ENCODE measurements around the gene ATXN10.
"Not testable (repeated sequence)": the region's sequence is repeated elsewhere in the genome, so short reads cannot be mapped to it uniquely, and the experiment has no call there.

ATXN10 gene

DNA sequence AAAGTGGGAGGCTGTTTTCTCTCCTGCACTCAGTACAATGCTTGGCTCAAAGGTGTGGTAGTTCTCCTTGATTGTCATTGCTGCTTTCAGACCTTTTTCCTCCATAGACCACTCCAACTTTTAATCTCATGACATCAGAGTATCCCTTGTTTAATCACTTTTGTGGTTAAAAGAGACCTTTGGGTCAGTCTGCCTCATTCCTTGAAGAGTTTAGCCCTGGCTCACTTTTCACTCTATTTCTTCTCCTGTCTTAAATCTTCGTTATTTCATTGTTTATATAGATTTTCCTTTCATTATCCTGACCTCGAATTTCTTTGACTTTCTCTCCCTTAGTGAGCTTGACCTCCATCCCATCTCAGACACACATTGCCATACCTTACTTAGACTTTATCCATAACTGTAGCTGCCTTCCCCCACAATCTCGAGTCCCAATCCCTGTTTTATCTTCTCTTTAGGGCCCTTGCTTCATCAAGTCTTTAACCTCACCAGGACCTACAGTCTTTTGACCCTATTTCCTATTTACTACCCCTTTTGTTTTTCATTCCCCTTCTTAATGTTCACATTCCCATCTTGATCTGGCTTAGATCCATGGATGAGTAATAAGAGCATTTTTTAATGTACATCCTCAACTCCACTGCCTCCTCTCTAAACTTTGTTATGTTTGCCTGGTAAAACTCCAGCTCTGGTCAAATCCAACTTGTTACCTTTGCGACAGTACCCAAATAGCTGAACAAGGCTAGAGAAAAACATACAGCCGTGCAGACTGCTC is 9.5 kb downstream of the ATXN10 start:
- DNase-seq: no peak

DNA sequence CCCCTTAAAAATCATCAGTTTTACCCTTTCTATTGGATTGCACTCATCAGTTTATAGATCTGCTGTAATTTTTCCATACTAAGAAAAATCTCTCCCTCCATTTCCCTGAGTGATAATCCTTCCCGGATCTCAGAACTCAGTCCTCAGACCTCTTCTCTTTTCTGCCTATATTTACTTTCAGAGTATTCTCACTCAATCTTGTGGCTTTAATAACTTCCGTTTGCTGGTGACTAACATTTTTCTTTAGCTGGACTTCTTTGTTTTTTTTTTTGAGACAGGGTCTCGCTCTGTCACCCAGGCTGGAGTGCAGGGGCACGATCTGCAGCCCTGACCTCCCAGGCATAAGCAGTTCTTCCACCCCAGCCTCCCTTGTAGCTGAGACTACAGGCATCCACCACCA is 10.4 kb downstream of the ATXN10 start:
- no peak for DNase-seq

DNA sequence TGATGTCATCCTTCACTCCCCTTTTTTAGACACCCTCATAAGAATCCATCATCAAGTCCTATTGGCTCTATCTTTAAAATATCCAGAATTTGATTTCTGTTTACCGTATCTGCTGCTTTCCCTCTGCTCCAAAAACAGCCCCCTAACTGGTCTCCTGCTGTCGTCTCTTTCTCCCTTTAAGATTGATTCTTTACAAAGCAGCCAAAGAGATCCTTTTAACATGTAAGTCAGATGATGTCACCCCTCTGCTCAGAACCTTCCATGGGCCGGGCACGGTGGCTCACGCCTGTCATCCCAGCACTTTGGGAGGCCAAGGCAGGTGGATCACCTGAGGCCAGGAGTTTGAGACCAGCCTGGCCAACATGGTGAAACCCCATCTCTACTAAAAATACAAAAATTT is 11.1 kb downstream of the ATXN10 start:
- DNase-seq: not testable (repeated sequence)

DNA sequence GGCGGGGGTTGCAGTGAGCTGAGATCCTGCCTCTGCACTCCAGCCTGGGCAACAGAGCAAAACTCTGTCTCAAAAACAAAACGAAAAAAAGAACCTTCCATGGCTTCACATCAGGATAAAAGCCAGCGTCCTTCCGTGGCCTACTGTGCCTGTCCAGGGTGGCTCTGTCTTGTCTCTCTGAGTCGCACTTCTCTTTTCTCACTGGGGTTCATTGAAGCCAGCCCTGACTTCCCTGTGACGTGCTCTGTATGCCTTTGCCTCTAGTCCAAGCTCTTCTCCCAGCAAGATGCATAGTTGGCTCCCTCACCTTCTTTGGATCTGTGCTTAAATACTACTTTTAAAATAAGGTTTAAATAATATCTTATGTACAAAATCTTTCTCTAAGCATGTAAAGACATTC is 11.6 kb downstream of the ATXN10 start:
- no peak for DNase-seq

DNA sequence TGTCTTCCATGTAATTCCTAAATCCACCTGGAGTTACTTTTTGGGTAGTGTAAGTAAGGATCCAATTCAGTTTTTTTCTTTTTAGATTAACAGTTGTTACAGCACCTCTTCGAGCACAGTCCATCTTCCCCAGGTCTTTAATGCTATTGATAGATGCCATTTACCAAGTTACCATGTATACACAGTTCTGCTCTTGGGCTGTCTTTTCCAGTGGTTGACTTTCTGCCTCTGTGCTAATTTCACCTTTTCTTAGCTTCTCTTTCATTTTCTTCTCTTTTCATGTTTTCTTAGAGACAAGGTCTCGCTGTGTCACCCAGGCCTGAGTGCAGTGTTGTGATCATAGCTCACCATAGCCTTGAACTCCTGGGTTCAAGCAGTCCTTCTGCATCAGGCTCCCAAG is 12.0 kb downstream of the ATXN10 start:
- no peak for DNase-seq

DNA sequence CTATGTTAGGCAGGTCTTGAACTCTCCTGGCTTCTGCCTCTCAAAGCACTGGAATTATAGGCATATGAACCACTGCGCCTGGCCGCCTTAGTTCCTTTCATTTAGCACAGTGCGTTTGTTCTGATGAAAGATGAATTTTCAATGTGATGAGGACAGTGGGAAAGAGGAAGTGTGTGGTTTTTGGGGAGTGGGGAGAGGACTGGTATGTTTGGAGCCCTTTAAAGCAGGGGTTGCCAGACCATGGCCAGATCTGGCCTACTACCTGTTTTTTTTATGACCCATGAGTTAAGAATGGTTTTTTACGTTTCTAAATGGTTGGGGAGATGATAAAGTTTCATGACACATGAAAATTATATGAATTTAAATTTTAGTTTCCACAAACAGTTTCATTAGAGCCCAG is 12.5 kb downstream of the ATXN10 start:
- no peak for DNase-seq

DNA sequence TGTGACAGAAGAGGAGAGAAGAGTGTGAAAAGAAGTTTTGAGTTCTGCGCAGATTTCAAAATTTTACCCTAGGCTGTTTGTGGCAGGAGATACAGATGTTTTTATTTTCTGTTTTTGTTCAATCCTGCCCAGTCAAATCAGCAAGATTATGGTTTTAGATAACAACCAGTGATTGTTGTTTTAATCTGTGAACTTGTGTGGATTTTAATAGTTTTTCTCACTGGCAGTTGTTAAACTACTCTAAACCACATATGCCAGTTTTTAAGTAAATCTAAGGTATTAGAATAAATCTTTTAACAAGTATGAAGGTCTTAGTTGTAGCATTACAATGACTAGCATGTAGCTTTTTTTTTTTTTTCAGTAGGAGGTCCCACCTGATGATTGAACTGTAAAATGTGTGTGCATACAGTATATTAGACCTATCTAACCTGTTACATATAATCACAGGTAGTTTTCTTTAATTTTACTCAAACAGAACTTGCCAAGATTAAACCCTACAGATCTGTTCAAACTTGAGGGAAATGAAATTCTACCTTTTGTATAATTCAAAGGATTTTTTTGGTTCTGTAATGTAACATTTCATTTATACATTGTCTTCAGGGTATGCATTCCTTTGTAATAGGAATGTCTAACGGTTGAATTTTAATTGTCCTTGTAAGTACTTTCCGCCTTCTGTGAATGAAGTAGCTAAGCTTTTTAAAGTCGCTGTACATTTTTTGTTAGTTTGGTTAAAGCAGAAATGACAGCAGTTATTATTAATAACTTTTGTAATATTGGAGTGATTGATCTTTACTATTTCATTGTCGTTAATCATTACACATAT is 13.3 kb downstream of the ATXN10 start:
- no peak for DNase-seq

DNA sequence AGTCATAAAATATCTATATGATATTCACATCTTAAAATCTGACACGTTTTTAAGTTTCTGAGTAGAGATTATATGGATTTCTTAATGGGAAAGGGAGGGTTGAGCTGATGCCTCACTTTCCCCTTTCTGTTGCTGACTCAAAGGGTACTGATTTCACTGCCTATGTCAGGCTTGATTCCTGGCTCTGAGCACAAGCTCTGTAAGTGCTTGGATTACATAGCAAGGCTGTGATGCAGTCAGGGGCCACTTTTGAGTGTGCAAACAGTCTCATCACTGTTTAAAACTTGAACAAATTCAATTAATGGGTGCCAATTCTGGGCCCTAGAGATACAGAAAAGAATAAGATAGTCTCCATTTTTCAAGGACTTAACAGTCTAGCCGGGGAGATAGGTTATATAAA is 14.4 kb downstream of the ATXN10 start:
- DNase-seq: no peak

DNA sequence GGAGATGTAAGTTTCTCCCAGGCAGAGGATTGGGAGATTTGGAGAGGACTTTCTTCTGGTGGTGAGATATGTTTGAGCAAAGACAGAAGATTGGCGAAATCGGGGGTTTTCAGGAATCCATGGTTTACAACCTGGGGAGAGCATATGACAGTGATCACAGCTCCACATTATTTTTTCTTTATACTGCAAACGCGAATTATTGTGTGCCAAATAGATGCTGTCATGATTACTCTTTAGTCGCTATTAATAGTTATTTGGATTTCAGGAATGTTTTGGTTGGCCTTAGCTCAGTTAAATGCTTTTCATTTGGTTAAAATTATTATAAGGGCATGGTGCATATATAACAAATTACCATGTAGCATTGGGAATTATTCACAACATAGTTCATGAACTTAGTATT is 15.2 kb downstream of the ATXN10 start:
- DNase-seq: no peak

DNA sequence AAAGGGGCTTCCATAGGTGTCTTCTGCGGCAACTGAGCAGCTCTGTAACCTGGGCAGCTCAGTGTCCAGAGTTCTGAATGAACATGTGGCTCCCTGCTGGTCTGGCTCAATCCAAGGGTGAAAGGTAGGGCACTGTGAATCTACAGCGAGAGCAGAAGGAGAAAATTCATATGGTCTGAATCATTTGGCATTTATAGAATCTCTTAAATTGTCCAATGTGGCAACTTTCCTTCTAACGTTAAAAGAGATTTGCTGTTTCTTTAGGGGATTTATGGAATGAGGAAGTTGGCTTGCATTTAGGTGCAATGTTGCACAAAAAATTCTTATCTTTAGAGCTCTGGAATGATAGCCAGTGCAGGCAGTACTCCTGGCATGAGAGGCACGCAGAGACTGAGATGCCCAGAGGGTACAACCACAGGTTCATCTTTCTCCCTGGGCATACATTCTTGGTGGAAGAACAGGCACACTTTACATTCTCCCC is 17.0 kb downstream of the ATXN10 start:
- DNase-seq: no peak

DNA sequence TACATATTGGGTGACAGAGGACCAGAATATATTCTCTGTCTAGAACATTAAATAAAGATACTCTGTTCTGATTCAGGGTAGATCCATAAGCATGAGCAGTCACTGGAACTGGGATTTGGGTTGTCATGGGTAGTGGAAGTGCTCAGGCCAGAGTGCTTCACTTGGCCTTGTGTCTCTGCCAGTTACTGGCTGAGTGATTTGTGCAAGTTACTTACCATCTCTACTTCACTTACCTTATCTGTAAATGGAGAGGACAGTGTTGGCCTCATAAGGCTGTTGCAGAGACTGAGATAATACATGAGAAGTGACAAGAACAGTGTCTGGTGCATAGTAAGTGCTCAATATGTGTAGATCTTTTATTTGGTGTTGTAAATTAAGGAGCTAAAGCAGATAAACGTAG is 17.6 kb downstream of the ATXN10 start:
- no peak for DNase-seq

DNA sequence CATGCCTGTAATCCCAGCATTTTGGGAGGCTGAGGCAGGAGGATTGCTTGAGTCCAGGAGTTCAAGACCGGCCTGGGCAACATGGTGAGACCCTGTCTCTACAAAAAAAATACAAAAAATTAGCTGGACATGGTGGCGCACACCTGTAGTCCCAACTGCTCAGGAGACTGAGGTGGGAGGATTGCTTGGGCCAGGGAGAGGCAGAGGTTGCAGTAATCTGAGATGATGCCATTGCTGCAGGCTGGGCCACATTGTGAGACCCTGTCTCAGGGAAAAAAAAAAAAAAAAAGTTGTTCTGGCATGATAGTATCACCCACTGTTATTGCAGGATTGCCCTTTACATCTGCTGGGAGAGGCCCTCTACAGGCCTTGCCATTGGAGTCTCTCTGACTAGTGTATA is 18.4 kb downstream of the ATXN10 start:
- DNase-seq: no peak

DNA sequence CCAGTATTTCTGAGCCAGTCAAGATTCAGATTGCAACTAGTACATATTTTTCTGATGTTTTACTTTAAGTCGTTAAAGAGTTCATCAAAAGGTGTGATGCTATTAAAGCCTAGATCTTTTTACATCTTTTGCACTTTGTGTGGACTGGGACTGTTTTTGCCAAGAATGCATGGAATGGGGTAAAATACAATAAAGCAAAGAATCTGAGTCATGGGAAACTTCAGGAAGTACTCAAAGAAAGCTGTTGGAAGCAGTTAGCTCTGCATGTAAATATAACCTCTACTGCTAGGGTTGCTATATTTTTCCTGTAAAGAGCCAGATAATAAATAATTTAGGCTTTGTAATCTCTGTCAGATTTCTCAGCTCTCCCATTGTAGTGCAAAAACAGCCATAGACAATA is 20.9 kb downstream of the ATXN10 start:
- no peak for DNase-seq

DNA sequence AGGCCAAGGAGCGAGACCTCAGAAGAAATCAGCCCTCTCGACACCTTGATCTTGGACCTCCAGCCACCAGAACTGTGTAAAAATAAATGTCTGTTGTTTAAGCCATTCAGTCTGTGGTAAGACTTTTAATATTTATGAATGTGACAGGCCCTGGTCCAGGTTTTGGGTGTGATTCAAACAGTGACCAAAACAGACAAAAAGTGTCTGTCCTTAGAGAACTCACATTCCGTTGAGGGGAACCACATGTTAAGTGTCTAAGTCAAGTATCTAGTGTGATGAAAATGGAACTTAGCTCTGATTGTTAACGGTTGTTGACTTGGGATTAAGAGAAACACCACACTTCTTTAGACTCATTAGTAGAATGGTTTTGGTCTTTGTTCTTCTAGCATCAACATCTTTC is 22.2 kb downstream of the ATXN10 start:
- DNase-seq: no peak

DNA sequence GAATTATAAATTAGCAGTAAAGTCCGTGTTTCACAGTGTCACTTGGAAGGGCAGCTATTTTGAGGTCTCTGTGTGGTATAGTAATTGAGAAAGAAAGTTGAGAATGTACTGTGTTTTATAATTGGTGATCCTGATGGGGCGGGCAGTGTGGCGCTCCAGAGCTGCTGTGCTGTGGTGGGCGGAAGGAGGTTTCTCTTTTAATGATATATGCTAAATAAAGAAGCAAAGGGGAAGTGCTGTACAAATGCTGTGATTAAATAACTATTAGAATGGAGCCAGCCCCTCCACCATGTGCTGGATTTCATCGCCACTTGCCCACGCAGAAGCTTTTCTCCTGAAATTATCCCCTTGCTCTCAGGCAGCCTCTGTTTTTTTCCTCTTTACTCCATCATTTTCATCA is 24.6 kb downstream of the ATXN10 start:
- no peak for DNase-seq

DNA sequence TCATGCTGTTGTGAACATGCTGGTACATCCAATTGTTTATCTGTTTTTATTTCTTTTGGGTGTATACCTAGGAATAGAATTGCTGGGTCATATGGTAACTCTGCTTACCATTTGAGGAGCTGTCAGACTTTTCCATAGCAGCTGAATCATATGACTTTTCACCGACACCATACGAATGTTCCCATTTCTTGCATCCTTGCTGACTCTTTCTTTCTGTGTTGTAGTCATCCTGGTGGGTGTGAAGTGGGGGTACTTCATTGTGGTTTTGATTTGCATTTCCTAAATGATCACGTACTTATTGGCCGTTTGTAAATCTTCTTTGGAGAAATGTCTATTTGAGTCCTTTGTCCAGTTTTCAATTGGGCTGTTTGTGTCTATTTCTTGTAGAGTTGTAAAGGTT is 26.5 kb downstream of the ATXN10 start:
- DNase-seq: no peak

DNA sequence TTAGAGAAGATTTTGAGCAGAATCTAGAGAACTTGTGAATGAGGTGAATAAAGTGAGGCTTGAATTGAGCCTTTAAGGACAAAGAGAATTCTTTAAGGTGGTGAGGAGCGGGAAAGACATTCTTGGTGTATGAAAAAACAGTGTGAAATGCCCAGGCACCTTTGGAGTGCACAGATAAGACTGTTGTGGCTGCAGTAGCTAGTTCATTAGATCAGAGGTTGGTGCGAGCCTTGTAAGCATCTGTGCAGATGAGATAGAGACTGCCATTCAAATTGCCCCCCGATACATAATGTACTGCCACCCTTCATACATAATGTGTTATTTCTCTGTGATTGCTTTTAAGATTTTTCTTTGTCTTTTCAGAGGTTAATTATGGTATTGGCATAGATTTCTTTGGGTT is 31.3 kb downstream of the ATXN10 start:
- DNase-seq: no peak

DNA sequence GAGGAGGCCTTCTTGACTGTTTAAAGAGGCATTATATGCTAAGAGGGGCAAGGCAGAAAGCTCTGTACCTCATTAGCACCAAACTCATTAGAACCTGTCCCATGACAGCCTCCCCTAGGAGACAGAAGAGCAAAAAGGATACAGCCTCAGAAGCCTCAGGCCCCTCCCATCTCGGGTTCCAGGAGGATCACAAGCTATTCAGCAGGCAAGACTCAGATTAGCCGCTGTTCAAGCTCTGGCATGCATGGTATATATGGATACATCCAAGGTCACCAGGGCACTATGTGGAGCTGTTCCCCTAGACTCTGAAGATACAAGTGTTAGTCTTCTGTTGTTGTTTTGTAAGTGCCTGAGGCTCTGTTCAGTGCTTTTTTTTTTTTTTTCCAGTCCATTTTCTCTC is 32.1 kb downstream of the ATXN10 start:
- DNase-seq: no peak

DNA sequence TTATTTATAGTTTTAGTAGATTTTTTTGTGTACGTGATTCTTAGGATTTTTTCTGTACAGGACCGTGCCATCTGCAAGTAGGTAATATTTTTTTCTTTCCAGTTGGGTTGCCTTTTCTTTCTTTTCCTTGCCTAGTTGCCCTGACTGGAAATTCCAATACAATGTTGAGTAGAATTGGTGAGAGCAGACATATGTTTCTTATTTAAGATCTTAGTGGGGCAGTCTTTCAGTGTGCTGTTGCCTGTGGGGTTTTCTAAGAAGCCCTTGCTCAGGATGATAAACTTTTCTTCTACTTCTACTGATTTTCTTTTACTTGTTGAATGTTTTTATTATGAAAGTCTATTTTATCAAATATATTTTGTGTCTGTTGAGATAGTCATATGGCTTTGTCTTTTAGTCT is 33.0 kb downstream of the ATXN10 start:
- no peak for DNase-seq

DNA sequence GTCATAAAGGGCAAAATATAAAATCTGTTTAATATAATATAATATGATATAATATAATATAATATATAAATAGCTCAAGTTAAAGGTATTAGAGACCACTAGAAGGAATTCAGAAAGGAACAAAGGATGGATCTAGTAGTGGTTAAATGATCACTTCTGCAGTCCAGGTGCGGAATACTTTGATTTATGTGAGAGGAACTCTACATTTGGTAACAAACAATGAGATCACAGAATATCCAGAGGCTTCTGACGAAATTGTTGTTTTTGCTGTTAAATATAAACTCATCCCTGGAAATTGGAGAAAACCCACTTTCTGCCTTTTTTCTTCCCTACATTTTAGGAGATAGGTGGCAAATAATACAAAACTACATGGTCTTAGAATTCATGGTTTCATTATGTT is 36.0 kb downstream of the ATXN10 start:
- DNase-seq: no peak

DNA sequence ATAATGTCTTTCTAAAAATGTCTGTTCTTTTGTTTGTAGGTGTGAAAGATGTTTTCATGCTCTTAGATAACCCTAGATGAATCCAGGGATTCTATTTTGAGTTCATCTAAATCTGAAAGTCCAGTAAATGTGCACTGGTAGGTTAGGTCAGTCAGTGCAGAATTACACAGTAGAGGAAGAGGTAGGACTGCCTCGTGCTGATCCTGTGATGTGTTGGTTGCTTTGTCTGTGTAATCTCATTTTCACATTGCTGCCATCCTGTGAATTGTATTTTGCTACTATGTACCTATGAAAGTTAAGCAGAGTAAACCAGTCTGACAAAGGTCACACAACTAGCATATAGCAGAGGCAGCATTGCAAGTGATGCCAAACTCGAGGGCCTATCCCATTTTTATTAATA is 36.5 kb downstream of the ATXN10 start:
- DNase-seq: no peak

DNA sequence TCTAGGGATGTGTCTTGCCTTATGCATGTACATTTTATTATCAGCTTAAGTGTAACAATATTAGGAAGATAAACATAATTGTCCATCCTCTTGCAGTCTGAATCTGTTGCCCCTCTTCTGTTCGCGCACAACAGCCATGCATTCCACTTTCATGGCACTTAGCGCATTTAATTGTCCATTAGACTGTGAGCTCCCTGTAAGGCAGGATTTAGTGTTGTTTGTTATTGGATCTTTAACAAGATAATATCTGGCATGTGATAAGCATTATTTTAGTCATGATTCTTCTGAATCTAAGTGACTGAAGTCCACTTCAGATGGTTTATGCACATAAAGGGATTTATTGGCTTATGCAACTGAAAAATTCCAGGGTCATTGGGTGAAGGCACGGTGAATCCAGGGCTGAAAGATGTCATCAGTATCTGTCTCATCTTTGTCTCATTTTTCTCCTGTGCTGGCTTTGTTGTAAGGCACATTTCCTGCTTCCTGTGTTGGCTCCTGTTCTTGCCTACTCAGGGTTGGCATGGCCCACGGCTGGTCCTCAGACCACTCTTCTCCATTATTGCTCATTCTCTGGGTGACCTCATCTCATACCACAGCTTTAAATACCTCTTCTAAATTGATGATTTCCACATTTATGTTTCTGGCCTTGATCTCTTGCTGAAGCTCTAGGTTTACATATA is 37.6 kb downstream of the ATXN10 start:
- no peak for DNase-seq

DNA sequence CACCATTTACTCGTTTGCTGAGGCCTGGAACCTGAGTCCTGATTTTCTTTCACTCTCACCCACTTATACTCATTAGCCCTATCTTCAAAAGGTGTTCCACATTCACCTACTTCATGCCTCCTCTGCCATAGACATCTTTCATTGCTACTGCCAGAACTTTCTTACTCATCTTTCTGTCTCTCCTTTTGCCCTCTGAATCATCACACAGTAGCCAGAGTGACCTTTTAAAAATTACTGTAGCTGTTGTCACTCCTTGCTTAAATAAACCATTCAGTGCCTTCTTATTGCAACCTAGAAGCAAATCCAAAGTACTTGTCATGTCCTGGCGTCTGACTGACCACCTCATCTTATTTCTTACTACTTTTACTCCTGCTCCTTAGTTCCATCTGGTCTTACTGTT is 38.2 kb downstream of the ATXN10 start:
- DNase-seq: no peak

DNA sequence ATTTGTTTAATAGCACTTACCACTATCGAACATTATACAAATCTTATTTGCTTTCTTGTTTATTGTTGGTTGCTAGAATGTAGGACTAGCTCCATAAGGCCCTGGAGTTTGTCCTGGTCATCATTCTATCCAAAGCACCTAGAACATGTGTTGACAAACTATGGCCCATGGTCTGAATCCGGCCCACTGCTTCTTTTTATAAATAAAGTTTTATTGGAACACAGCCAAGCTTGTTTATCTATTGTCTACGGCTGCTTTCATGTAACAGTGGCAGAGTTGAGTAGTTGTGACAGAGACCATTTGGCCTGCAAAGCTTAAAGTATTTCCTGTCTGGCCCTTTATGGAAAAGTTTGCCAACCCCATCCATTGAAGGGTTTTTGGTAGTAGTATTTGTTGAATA is 38.8 kb downstream of the ATXN10 start:
- no peak for DNase-seq

Data from NCI-H446 (cell line).